ENCODE results near the gene POLR2I.

- TF ChIP-seq RAD21 (IDR thresholded peaks at IDR 0.05) (no peak), CTCF (IDR thresholded peaks at IDR 0.05; ENCODE audit: low read depth, low read length, missing input control) (no peak), YY1 (IDR thresholded peaks at IDR 0.05) (no peak), GABPA (IDR thresholded peaks at IDR 0.05 in 1 of 2, conservative IDR thresholded peaks at IDR 0.05 in 1 of 2) (no peak), SP1 (IDR thresholded peaks at IDR 0.05) (no peak), TAF1 (conservative IDR thresholded peaks at IDR 0.05) (no peak), FOXA1 (IDR thresholded peaks at IDR 0.05) (no peak), MAX (IDR thresholded peaks at IDR 0.05) (no peak), JUND (IDR thresholded peaks at IDR 0.05) (no peak), HNF4A (conservative IDR thresholded peaks at IDR 0.05) (no peak), EGR1 (IDR thresholded peaks at IDR 0.05; ENCODE audit: low read depth in 2 of 2) (no peak), ATF3 (IDR thresholded peaks at IDR 0.05) (no peak)
- TF ChIP-seq, protein P1, sequence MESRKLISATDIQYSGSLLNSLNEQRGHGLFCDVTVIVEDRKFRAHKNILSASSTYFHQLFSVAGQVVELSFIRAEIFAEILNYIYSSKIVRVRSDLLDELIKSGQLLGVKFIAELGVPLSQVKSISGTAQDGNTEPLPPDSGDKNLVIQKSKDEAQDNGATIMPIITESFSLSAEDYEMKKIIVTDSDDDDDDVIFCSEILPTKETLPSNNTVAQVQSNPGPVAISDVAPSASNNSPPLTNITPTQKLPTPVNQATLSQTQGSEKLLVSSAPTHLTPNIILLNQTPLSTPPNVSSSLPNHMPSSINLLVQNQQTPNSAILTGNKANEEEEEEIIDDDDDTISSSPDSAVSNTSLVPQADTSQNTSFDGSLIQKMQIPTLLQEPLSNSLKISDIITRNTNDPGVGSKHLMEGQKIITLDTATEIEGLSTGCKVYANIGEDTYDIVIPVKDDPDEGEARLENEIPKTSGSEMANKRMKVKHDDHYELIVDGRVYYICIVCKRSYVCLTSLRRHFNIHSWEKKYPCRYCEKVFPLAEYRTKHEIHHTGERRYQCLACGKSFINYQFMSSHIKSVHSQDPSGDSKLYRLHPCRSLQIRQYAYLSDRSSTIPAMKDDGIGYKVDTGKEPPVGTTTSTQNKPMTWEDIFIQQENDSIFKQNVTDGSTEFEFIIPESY (IDR thresholded peaks at IDR 0.05): no peak
- TF ChIP-seq, protein P2, sequence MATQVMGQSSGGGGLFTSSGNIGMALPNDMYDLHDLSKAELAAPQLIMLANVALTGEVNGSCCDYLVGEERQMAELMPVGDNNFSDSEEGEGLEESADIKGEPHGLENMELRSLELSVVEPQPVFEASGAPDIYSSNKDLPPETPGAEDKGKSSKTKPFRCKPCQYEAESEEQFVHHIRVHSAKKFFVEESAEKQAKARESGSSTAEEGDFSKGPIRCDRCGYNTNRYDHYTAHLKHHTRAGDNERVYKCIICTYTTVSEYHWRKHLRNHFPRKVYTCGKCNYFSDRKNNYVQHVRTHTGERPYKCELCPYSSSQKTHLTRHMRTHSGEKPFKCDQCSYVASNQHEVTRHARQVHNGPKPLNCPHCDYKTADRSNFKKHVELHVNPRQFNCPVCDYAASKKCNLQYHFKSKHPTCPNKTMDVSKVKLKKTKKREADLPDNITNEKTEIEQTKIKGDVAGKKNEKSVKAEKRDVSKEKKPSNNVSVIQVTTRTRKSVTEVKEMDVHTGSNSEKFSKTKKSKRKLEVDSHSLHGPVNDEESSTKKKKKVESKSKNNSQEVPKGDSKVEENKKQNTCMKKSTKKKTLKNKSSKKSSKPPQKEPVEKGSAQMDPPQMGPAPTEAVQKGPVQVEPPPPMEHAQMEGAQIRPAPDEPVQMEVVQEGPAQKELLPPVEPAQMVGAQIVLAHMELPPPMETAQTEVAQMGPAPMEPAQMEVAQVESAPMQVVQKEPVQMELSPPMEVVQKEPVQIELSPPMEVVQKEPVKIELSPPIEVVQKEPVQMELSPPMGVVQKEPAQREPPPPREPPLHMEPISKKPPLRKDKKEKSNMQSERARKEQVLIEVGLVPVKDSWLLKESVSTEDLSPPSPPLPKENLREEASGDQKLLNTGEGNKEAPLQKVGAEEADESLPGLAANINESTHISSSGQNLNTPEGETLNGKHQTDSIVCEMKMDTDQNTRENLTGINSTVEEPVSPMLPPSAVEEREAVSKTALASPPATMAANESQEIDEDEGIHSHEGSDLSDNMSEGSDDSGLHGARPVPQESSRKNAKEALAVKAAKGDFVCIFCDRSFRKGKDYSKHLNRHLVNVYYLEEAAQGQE (IDR thresholded peaks at IDR 0.05): no peak
Observed at GRCh38 chr19:36064826-36065225, 49.8 kb downstream of the POLR2I start.
